GM19463 (cell line): Measurements from ENCODE around the gene MLLT3.
A peak's percentile ranks its signal among the peaks of the same experiment; 100 is the strongest.

ENCODE experiments used
- ATAC-seq: cut with Tn5 transposase; IDR thresholded peaks from one replicate; pipeline ENCODE4 v1.9.1; 2021; ENCODE audit warnings: mild to moderate bottlenecking, moderate library complexity; ENCODE audit not compliant: unreplicated experiment

MLLT3 gene

GRCh38 chr9:20395651-20396050 lies 226.6 kb downstream of the MLLT3 start:
- ATAC-seq: no peak

DNA sequence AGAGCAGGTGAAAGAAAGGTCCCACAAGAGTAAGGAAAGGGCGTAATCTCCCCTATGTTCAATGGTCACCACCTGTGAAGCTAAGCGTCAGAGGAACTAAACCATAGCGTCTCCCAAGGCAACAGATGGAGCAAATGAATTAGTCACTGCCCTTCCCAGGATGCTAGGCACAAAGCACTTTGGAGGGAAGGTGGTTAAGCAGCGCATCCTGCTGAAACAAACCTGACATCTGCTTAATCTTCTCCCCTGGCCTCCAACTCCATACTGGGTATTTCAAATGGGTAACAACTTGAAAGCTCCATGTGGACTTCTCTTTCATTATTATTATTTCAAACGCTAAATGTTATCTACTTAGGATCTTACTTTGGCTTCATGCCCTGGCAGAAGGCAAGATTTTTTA lies 227.3 kb downstream of the MLLT3 start:
- ATAC-seq: no peak

DNA sequence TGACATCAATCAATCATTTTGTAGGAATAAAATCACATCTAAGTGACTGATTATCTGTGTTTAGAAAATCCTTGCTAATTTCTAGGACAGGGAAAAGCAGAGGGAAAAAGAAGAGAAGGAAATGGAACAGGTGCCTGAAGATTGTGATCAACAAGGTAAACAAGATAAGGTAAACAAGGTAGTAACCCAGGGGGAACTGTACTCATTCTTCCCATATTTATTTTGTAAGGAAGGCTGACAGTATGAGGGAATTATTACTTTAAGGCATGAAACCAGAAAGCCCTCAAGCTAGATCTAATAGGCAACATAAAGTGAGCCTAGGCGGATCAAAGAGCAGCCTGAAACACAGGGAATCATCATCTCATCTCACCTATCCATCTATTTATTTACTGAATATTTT lies 231.1 kb downstream of the MLLT3 start:
- no peak for ATAC-seq

DNA sequence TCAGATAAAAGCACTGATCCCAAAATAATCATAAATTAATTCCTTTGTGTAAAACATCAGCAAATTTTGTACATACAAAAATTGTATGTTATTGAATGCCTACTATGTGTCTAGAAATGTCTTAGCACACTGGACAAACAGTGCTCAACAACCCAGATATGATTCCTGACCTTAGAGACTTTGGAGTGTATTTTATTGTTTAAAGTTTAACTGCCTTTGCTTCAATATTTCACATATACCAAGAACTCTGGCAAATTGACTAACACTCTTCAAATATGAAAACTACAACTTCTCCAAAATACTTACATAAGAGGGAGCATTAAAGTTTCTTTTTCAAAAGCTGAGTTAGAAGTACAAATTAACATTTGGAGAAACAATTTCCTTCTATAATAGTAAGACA lies 231.9 kb downstream of the MLLT3 start:
- ATAC-seq: no peak

DNA sequence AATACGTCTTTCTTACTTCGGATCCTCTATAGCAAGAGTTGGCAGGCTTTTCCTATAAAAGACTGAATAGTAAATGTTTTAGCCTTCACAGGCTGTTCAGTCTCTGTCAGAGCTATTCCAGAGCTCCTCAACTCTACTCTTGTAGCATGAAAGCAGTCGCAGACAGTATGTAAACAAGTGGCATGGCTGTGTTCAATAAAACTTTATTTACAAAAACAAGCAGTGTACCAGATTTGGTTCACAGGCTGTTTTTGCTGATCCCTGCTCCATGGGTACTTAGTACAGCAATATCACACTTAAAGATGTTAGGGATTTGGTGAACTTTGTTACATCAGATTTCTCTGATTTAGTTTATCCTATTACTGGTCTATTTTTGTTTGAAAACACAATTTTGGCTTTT lies 235.2 kb downstream of the MLLT3 start:
- ATAC-seq: no peak

GRCh38 chr9:20384642-20385041 lies 237.7 kb downstream of the MLLT3 start:
- ATAC-seq: no peak

DNA sequence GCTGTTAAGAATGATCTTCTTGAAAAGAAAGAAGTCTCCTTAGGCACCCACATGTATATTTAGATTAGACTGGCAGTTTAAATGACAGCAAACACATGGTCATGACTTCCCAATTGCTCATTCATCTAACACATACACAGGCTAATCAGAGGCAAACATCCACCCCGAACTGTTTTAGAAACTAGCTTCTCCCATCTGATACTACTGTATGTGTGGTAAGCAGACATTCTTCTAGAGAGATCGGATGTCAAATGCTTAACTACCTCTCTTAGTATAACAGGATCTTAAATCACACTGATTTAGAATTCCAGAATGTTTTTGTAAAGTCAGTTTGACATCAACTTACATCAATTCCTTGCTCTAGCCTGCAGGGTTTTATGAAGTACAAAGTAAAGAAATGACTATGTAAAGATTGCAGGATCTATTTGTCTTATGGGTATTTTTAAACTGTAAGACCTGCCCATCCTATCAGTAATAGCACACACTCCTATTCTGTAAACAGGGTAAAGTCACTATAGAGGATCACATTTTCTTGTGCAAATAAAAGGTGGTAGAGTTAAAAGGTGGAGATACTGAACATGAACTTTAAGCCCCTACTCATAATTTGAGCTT lies 239.7 kb downstream of the MLLT3 start:
- ATAC-seq: peak; percentile 47

DNA sequence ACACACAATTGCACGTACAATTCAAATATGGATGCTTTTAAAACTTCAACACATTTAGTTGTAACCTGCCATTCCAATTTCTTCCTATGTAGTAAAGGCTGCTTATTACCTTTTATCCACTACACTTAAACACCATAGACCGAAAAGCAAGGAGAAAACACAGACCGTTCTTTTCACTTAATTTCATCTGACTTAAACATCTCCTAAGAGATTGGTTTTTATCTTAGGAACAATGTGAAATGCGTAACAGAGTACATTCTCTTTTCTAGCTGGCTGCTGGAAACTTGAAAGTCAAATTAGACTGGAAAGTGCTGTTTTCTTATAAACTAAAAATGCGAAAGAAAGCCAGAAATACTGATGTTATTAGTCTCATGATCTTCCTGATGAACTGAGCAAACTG lies 241.8 kb downstream of the MLLT3 start:
- no peak for ATAC-seq

DNA sequence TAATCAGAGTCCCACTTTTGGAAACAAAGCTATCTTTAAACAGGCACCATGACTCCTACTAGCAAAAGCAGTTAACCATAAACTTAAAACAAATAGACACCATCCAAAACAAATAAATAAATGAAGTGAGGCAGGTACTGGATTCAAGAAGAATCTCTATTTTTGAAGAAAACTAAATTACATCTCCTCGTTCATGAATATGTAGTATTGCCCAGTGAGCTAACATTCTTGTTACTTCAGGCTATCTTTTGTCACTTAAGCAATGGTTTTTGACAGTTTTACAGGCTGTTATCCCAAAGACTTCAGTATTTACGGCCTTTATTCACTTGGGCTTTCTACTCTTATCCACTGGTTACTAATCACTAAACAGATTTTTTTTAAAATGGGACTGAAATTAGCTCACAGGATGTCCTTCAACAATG lies 242.5 kb downstream of the MLLT3 start:
- no peak for ATAC-seq

- no peak for ATAC-seq
Measured at GRCh38 chr9:20378851-20379250, 243.4 kb downstream of the MLLT3 start.

DNA sequence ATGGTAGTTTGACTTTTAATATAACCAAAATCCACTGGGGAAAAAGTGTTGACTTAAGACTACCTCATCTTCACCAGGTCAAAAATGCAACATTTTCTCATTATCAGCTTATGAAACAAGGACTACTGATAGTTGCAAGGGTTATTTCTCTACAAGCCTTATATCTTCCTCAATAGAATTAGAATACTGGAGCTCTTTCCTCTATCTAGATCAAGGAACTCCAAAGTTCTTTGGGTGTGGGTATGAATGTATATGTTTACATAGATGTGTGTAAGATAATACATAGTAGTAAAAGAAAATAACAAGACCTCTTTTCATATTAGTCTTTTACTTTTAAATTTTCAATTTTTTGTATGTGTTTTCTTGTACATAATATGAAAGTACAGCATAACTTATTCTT lies 244.5 kb downstream of the MLLT3 start:
- no peak for ATAC-seq

DNA sequence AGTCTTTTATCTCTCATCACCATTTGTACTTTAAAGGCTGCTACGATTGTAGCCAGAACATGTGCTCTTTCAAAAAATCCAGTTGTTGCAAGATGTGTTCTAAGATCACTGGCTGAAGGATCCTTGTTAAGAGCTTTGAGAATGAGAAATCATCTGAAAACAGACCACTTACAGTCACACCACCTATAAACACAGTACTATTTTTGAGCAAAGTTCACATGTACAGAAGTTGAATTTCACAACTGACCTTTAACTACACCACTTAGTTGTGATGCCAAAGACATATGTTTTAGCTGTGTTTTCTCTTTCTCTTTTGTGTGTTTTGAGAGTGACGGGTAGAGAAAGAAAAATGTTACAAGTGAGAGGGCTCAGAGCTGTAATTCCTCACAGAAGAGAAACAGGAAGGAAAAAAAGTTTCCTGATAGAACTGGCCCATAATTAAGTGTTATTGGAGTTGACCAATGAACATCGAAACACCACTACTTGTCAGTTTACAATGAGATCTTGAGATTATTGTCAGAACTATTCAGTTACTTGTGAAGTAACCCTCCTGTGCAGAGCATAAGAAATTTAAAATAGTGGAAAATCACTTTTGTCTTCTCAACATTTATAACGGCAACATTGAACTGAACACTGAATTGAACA lies 245.4 kb downstream of the MLLT3 start:
- ATAC-seq: peak; percentile 34

GRCh38 chr9:20376042-20376441 lies 246.3 kb downstream of the MLLT3 start:
- no peak for ATAC-seq

DNA sequence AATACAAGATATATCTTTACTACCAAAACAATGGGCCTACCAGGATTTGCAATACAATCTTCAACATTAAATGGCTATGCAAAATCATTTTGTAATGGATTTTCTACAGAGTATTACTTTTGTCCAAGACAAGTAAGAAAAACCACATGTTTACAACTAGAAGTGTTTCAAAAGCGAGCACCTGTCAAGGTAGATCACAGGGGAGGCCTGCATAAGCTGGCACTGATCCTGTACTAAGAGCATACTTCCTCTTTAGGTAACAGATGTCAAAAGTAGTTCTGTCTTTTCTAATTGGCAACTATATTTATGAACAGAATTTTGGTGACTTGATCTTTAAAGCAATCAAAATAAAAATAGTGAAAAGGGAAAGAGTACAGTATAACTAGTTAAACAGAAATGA lies 249.0 kb downstream of the MLLT3 start:
- no peak for ATAC-seq

DNA sequence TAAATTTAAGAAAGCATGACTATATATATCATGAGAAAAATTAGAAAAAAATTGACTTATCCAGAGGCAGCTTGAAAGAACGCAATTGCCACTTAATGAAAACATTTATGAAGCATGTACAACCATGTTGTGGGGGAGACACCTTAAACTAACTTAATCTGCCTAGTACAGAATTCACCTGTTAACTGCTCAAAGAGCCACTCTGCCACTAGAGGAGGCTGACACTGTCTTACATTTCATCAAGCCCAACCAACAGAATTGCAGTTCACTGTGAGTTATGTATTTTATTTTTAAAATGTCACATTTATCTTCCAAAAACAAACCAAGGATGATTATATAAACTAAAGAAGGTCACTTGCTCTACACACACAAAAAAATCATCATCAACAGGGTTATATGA lies 252.9 kb downstream of the MLLT3 start:
- ATAC-seq: no peak

GRCh38 chr9:20367855-20368254 lies 254.4 kb downstream of the MLLT3 start:
- ATAC-seq: no peak

DNA sequence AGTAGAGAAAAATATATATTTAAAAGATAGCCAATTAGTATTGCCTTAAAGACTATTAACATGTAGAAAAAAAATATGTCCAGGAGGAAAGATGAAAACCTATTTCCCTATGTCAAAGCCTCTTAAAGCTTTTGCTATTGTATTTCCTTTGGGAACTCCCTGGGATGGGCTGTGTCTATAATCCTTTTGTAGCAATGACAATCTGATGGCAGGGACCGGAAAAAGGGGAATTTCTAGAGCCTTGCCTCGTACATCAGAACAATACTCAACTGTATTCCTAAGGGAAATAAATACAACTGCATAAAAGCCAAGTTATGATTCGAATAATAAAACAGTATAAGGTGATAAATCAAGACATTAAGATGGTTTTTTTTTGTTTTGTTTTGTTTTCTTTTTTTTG lies 257.3 kb downstream of the MLLT3 start:
- ATAC-seq: no peak

DNA sequence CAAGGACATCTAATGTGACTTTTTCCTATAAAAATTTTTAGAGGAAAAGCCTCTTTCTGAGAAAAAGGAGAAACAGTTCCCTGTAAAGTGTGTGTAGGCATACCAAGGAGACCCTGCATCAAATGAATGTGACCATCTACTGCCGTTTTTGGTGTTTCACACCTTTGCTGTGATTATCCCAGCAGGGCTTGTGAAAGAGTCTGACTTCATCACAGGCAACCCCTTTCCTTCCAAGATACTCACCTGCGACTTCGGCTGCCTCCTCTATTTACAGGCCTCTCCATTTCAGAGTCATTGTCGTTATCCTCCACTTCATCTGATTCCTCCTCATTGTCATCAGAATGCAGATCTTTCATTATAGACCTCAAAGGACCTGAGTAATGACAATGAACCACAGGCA lies 259.1 kb downstream of the MLLT3 start:
- no peak for ATAC-seq

DNA sequence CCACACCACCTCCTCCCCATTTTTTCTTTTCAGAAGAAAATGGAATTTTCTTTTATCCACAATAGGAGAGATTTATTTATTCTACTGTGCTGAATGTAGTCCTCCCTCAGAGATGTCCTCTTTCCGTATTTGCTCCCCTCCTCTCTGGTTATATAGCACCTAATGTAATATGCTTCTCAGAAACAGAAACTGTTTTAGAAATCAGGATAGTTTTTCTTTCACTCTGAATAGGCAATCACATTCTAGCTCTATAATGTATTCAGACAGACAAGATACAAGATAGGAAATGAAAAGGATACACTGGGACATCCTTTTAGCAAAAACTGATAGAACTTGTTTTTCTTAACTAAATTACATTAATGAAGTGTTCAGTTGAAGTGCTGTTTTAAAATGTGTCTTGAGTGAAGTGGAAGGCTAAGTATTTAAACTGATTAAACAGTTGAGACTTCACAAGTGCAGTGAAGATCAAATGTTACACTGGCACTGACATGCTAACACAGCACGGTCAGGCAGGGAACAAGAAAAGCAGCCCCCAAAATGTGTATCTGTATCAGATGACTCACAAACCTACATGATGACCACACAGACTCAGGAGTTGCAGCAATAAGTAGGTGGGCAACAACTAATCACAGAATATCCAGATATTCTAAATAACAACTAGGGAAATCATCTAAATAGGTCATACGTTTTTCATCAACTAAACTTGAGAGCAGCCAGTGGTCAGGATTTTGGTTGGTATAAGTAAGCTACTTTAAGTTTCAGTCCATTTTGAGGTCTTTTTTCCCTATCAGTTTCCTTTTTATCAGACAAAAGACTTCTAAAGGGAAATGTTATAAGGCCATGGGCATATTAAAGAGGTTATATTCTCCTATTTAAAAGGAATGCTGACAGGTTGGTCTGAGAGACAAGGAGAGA lies 260.4 kb downstream of the MLLT3 start:
- ATAC-seq: peak; percentile 74

- no peak for ATAC-seq
Measured at GRCh38 chr9:20361229-20361628, 261.1 kb downstream of the MLLT3 start.

DNA sequence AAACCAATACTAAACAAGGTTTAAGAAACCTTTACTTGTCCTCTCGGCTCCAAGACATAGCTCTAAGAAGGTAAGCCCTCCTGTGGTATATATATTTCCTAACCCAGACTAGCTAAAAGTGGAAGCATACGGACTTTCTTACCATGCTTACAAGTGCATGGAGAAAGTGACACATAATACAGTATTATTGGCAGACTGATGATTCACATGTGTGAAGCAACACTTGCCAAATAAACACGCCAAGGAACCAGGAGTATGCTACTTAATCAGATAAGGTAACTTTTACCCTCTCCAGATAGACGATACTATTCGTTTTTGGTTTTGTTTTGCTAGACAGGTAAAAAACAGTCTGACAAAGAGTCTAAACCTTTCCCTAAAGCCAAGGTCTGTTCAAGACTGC lies 264.1 kb downstream of the MLLT3 start:
- no peak for ATAC-seq

- ATAC-seq: no peak
Measured at GRCh38 chr9:20357037-20357432, 265.3 kb downstream of the MLLT3 start.
